ENCODE results near the gene WDR20.
"Not testable (repeated sequence)": the region's sequence is repeated elsewhere in the genome, so short reads cannot be mapped to it uniquely, and the experiment has no call there.

WDR20 gene

DNA sequence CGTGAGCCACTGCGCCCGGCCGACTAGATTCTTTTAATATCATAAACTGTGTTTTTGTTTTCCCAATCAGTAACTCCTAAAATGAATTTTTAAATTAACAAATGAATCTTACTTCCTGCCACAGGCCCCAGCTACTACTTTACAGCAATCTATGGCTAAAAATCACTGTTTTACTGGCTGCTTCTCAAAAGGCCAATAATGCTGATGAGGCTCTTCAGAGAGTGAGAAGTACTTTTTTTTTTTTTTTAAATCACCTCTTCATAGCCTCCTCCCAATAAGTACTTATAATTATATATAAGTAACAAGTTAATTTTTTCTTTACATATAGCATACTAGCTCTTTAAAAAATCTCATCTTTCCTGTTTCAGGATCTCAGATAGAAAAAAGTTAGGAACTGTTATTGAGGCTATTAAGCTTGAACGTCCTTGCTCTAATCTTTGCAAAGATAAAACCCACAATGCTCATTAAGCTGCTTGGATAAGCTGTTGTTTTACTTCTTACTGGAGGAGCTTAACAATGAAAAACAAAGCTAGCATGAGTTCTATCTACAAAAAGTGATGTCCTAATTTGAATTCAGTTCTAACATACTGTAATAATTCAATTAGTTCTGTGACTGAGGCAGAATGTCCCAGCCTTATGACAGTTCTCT, 12.8 kb upstream of the WDR20 start:
- DNase-seq (ENCODE audit: low read depth in 1 of 2, low spot score in 1 of 2), result no peak

DNA sequence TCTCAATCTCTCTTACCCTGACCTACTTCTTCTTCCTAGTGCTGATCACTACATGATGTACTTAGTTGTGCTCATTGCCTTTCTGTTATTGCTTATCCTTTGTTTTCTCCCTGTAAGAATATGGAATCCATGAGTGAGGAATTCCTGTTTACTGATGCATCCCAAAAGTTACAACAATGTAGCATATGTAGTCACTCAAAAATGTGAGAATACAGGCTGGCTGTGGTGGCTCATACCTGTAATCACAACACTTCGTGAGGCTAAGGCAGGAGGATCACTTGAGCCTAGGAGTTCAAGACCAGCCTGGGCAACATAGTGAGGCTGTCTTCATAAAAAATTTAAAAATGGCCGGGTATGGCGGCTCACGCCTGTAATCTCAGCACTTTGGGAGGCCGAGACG, 8.0 kb upstream of the WDR20 start:
- no peak for DNase-seq (ENCODE audit: low read depth in 1 of 2, low spot score in 1 of 2)

DNA sequence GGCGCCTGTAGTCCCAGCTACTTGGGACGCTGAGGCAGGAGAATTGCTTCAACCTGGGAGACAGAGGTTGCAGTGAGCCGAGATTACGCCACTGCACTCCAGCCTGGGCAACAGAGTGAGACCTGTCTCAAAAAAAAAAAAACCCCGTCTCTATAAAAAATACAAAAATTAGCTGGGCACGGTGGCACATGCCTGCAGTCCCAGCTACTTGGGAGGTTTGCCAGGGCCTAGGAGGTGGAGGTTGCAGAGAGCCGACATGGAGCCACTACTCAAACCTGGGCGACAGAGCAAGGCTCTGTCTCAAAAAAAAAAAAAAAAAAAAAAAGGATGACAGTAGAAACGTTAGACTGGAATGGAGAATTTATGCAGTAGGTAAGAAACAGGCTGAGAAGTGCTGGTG, 5.7 kb upstream of the WDR20 start:
- not testable (repeated sequence) for DNase-seq (ENCODE audit: low read depth in 1 of 2, low spot score in 1 of 2)

DNA sequence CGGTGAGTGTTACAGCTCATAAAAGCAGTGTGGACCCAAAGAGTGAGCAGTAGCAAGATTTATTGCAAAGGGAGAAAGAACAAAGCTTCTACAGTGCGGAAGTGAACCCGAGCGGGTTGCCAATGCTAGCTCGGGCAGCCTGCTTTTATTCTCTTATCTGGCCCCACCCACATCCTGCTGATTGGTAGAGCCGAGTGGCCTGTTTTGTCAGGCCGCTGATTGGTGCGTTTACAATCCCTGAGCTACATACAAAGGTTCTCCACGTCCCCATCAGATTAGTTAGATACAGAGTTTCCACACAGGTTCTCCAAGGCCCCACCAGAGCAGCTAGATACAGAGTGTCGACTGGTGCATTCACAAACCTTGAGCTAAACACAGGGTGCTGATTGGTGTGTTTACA, 5.0 kb upstream of the WDR20 start:
- DNase-seq (ENCODE audit: low read depth in 1 of 2, low spot score in 1 of 2), result not testable (repeated sequence)

DNA sequence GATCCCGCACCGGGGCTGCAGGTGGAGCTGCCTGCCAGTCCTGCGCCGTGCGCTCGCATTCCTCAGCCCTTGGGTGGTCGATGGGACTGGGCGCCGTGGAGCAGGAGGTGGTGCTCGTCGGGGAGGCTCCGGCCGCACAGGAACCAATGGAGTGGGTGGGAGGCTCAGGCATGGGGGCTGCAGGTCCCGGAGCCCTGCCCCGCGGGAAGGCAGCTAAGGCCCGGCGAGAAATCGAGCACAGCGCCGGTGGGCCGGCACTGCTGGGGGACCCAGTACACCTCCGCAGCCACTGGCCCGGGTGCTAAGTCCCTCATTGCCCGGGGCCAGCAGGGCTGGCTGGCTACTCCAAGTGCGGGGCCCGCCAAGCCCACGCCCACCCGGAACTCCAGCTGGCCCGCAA, 4.2 kb upstream of the WDR20 start:
- DNase-seq (ENCODE audit: low read depth in 1 of 2, low spot score in 1 of 2), result not testable (repeated sequence)

DNA sequence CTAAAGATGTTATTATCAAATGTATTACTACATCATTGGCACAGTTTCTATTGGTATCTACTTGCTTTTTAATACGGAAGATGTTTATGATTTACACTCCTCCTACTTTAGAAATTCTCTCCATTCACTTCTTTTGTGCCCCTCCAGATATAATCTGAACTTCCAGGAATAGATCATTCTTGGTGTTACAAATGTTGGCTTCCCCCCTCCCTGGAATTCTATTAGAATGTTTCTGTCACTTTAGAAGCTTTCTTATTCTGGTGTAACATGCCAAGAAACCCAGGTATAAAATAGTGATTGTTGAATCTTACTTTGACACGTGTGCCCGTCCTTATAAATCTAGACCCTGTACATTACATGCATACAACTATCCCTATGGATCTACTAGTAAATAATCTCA, 1.2 kb upstream of the WDR20 start:
- no peak for DNase-seq (ENCODE audit: low read depth in 1 of 2, low spot score in 1 of 2)

DNA sequence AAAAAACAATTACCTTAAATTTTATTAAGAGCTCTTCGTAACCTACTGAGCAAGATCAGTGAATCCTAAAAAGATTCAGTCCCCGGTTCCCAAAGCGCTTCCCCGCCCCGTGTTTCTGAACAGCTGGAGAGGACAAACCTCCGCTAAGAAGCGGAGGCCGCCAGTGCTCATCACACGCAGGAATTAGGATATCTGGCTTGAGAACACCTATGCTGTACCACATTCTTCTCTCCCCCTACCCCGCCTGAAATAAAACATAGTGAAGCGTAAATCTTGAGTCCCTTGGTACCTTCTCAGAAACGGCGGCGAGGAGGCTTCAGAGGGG, 774 bp upstream of the WDR20 start:
- DNase-seq (ENCODE audit: low read depth in 1 of 2, low spot score in 1 of 2), result no peak

DNA sequence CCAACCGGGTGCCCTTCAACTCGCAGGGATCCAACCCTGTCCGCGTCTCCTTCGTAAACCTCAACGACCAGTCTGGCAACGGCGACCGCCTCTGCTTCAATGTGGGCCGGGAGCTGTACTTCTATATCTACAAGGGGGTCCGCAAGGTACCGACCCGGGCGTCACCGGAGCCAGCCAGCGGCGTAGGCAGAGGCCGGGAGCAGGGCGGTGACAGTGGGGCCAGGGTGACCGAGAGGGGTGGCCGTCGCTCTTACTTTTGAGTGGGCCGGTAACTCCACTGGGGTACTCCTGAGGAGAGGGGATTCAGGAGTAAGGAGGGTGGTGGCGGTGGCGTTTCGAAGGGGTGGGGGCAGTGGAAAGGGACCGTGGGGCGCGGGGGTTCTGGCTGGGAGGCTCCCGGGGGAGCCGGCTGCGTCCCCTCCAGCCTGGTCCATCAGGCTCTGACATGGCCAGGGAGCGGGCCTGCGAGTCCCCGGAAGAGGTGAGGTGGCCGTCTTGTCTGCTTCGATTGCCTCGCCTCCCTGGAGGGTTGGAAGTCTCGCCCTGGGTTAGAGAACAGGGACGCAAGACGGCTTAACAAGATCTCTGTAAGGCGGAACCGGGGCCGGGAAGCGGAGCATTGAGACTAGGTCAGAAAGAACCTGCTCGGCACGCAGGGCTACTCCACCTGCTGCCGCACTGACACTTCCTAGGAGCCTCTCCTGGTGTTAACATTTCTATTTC, 491 bp downstream of the WDR20 start:
- DNase-seq (ENCODE audit: low read depth in 1 of 2, low spot score in 1 of 2), result peak; percentile 5 to 7

DNA sequence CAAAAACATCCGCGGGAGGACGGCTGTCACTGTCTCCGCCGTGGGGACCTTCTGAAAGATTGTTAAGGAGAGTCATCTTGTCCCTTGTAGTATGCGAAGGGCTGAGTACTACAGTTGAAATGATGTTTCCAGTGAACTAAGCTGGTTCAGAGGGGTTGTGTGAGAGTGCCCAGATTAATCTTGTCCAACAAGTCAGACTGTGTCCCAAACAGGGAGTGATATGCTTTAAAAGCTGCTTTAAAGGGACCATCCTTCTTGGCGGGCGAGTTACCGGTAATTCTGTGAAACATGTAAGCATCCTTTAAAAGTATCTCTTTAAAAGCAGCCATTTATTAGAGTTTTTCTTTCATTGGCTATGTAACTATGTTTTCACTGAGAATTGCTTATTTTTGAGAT, 1.1 kb downstream of the WDR20 start:
- DNase-seq (ENCODE audit: low read depth in 1 of 2, low spot score in 1 of 2), result no peak

DNA sequence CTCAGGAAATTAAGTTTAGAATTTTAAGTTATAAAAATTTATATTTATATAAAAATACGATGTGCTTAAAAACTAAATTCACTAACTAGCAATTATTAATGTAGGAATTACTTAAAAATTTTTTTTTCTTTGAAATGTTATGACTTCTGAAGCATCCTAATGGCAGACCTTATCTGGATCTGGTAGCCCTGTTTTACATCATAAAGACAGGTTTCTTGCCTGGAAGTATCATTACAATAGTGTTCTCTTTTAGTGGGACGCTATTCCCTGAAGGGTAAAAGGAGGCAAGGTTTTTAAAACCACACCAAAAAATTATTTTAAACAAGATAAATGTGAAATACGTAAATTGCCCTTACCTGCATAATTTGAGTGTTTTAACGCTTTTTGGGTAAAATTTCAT, 2.1 kb downstream of the WDR20 start:
- DNase-seq (ENCODE audit: low read depth in 1 of 2, low spot score in 1 of 2), result no peak

DNA sequence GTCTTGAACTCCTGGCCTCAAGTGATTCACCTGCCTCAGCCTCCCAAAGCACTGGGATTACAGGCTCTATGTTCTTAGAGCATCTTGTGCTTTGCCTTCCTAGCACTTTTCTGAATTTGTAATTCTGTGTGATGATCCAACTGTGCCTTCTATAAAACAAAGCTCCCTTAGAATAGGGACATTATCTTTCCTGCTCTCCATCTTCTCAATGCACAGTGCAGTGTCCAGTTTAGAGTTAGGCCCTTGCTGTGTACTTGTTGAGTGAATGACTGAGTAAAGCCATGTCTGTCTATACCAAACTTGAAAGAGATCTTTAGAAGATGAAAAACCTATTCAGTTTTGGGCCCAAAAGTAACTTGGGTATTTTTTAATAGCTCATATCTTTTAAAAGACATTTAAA, 5.2 kb downstream of the WDR20 start:
- no peak for DNase-seq (ENCODE audit: low read depth in 1 of 2, low spot score in 1 of 2)

DNA sequence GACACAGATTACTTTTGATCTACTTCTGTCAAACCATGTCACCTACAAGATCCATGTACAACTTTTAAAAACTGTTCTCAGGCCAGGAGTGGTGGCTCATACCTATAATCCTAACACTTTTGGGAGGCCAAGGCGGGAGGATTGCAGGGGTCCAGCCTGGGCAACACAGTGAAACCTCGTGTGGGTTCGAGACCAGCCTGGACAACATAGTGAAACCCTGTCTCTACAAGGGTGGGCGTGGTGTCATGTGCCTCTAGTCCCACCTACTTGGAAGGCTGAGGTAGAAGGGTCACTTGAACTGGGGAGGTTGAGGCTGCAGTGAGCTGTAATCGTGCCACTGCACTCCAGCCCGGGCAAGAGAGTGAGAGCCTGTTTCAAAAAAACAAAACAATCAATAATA, 5.7 kb downstream of the WDR20 start:
- DNase-seq (ENCODE audit: low read depth in 1 of 2, low spot score in 1 of 2), result no peak

DNA sequence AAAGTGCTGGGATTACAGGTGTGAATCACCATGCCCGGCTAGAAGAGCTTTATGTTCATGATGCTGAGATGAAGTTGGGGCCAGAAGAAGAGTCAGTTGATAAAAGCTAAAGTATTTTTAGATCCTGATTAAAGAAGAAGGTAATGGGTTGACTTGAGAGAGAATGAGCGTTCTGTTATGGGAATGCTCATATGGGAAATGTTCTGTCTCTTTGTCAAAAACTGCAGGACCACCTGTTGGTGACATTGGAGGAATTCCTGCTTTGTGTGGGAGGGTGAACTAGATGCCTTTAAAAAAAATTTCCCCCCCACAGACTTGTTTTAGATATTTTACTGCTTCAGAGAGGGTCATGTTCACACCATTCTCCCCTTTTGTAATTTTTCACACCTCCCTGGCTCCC, 6.7 kb downstream of the WDR20 start:
- DNase-seq (ENCODE audit: low read depth in 1 of 2, low spot score in 1 of 2), result no peak

DNA sequence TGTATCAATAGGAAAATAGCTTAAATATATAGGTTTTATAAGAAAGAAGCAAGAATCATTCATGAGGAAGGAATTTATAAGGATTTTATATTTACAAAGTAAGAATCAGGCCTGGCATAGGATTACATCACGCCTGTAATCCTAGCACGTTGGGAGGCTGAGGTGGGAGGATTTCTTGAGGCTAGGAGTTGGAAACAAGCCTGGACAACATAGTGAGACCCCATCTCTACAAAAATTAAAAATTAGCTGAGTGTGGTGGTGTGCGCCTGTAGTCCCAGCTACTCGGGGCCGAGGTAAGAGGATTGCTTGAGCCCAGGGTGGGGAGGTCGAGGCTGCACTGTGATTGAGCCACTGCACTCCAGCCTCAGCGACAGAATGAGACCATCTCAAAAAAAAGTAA, 10.4 kb downstream of the WDR20 start:
- DNase-seq (ENCODE audit: low read depth in 1 of 2, low spot score in 1 of 2), result no peak

DNA sequence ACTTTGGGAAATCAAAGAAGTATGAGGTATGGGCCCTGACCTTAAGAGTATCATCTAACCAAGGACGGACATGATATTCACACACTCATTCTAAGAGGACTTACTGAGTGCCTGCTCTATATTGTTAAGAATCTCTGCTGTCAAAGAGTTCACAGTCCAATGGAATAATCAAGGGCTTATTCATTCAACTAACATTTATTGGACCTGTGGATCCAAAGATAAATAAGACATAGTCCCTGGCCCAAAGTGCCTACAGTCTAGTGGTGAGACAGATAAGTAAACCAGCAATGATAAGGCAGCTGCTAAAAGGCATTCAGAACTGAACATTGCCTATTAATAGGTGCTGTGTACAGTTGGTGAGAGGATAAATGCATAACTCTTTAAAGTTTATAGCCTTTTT, 11.0 kb downstream of the WDR20 start:
- DNase-seq (ENCODE audit: low read depth in 1 of 2, low spot score in 1 of 2), result no peak

DNA sequence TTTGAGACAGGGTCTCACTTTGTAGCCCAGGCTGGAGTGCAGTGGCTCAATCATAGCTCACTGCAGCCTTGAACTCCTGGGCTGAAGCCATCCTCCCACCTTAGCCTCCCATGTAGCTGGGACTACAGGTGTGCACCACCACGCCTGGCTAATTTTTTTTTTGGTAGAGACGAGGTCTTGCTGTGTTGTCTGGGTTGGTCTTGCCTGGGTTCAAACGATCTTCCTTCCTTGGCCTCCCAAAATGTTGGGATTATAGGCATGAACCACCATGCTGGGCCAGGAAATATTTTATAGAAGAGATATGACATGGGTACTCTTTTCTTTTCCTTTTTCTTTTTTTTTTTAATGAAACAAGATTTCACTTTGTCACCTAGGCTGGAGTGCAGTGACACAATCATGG, 11.7 kb downstream of the WDR20 start:
- not testable (repeated sequence) for DNase-seq (ENCODE audit: low read depth in 1 of 2, low spot score in 1 of 2)

DNA sequence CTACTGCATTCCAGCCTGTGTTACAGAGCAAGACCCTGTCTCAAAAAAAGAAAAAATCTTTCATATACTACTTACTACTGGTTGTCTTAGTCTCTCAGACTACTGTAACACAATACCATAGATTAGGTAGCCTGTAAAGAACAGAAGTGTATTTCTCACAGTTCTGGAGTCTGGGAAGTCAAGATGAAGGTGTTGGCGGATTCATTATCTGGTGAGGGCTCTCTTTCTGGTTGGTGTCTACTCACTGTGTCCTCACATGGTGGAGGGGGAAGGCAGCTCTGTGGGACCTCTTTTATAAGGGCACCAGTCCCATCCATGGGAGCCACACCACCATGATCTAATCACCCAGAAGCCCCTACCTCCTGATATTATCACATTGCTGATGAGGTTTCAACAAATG, 14.4 kb downstream of the WDR20 start:
- no peak for DNase-seq (ENCODE audit: low read depth in 1 of 2, low spot score in 1 of 2)

DNA sequence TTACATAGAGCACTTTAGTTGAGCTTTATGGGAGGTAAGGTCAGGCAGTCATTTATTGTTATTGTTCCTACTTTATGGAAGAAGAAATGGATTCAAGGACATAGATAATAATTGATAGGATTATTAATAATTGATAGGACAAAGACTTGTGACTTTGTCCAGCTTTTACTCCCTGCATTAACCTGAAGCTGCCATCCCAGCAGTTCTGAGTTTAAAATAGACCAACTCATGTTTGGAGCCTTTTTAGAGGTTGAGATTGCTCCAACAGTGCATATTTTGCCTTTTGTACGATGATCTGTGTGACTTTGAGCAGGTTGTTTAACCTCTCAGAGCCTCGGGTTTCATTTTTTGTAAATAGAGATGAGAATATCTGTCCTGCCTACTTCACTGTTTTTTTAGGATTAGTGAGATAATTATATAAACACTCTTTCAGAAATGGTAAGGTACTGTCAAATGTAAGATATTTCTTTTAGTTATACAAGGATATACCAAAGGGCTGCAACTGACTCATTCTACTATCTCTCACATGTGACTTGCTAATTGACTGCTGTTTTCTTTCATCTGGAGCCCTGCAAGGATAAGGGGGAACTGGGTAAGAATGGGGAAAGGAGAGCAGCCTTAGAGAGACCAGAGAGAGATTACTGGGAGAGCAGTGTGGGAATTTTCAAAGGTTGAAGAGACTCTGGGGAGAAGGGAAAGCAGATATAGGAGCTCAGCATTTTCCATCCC, 15.3 kb downstream of the WDR20 start:
- no peak for DNase-seq (ENCODE audit: low read depth in 1 of 2, low spot score in 1 of 2)

DNA sequence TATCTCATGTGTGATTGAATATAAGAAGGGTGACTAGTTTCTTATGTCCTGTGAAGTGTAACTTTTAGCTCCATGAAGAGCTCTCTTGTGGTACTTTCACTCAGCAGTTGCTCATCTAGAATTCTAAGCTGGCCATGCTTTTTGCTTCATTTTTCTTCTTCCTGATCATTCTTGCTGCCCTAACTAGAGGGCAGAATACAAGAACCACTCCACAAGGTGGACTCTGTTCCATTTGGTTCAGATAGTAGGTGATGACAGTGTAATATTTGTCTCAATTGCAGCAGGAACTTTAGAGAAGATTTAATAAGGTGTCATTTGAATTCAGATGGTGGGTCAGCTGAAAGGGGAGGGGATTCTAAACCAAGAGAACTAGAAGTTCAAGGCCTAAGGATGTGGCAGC, 17.6 kb downstream of the WDR20 start:
- no peak for DNase-seq (ENCODE audit: low read depth in 1 of 2, low spot score in 1 of 2)

DNA sequence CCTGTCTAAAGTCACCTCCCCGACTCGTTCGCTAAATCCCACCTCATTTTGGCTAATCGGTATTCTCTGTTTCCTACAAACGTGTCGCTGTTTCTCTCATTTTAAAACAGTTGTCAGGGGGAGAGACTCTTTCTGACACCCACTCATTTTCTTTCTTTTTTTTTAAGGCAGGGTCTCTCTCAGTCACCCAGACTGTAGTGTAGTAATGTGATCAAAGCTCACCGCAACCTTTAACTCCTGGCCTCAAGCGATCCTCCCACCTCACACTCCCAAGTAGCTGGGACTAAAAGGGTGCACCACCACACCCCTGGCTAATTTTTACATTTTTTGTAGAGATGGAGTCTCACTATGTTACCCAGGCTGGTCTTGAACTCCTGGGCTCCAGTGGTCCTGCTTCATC, 19.1 kb downstream of the WDR20 start:
- no peak for DNase-seq (ENCODE audit: low read depth in 1 of 2, low spot score in 1 of 2)

DNA sequence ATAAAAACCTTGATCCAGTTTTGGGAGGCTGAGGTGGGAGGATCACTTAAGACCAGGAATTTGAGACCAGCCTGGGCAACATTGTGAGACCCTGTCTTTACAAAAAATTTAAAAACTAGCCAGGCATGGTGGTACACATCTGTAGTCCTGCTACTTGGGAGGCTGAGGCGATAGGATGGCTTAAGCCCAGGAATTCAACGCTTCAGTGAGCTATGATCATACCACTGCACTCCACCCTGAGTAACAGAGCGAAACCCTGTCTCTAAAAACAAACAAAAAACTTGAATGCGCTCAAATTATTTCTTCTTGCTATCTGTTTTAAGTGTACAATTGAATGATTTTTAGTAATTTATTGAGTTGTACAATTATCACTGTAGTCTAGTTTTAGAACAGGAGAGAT, 20.1 kb downstream of the WDR20 start:
- no peak for DNase-seq (ENCODE audit: low read depth in 1 of 2, low spot score in 1 of 2)

DNA sequence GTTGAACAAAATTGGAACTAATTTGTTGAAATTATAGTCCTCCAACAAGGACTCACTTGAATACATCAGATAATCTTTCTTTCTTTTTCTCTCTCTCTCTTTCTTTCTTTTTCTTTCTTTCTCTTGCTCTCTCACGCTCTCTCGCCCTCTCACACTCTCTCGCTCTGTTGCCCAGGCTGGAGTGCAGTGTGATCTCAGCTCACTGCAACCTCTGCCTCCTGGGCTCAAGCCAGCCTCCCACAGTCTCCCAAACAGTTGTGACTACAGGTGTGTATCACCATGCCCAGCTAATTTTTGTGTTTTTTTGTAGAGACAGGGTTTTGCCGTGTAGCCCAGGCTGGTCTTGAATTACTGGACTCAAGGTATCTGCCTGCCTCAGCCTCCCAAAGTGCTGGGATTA, 22.8 kb downstream of the WDR20 start:
- DNase-seq (ENCODE audit: low read depth in 1 of 2, low spot score in 1 of 2), result no peak

DNA sequence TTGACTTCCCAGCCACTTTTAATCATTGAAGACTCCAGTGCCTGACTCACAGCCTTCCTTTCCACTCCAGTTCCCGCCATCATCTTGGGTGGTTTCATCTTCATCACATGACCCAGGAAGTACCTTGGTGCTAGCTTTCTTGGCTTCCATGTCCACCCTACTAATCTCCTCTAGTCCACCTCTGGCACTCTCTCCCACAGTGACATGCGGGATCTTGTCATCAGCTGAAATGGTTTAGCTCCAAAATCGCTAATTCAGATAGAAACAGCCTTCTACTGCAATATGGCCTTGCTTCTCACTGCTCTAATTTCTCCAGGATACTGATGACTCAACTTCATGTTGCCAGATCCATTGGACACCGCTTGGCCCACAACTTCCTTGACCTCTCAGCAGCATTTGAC, 24.5 kb downstream of the WDR20 start:
- no peak for DNase-seq (ENCODE audit: low read depth in 1 of 2, low spot score in 1 of 2)

All from activated CD4-positive, alpha-beta T cell treated with anti-CD3 and anti-CD28 coated beads, Interleukin-2, amount 50 U/mL, for 24 hours (primary cell).